IPS-15b (cell line): Measurements from ENCODE around the gene TSC22D1.

Experiments used
- H3K27me3 ChIP-seq: one replicate; pipeline ENCODE4 v1.6.1; 2013; ENCODE audit warnings: low read length; ENCODE audit not compliant: control insufficient read depth, insufficient read depth
- H3K36me3 ChIP-seq: one replicate; pipeline ENCODE4 v1.6.1; 2013; ENCODE audit warnings: low read length; ENCODE audit not compliant: control insufficient read depth, insufficient read depth
- H3K4me1 ChIP-seq: one replicate; pipeline ENCODE4 v1.6.1; 2013; ENCODE audit warnings: mild to moderate bottlenecking, low read length; ENCODE audit not compliant: control insufficient read depth, insufficient read depth
- H3K4me3 ChIP-seq: one replicate; pipeline ENCODE4 v1.5.1; 2013; ENCODE audit warnings: low read depth, low read length
- H3K9ac ChIP-seq: one replicate; pipeline ENCODE4 v1.6.1; 2013; ENCODE audit warnings: low read depth, mild to moderate bottlenecking, low read length
- H3K9me3 ChIP-seq: one replicate; pipeline ENCODE4 v1.6.1; 2013; ENCODE audit warnings: mild to moderate bottlenecking, low read length; ENCODE audit not compliant: control insufficient read depth, insufficient read depth

Gene TSC22D1

GRCh38 chr13:44383945-44384344, 192.2 kb downstream of the TSC22D1 start:
- H3K27me3 ChIP-seq = no peaks in the 10 kb centered on the region
- no peak overlapping the region for H3K4me3 ChIP-seq
- no peak overlapping the region for H3K9ac ChIP-seq
- H3K4me1 ChIP-seq = peaks cover 7% of the 10 kb centered on the region
- H3K9me3 ChIP-seq = no peaks in the 10 kb centered on the region
- H3K36me3 ChIP-seq = no peaks in the 10 kb centered on the region

- Histone ChIP-seq H3K4me3 (no peak overlapping the region), H3K4me1 (peaks cover 9% of the 10 kb centered on the region), H3K27me3 (no peaks in the 10 kb centered on the region), H3K9ac (no peak overlapping the region), H3K36me3 (no peaks in the 10 kb centered on the region), H3K9me3 (no peaks in the 10 kb centered on the region)
These were observed 193.4 kb downstream of the TSC22D1 start for GRCh38 chr13:44382635-44383145.
